Lower leg skin (tissue), 3 donors: ENCODE data around the gene B3GALT6.

Experiments
- POLR2A ChIP-seq, 2 donors: fragments of 450-650 bp; IDR thresholded peaks; one replicate each; pipeline ENCODE4 v1.6.1; 2016 to 2017; ENCODE audit warnings: antibody characterized with exemption in 2 of 2, mild to moderate bottlenecking in 1 of 2, moderate library complexity in 1 of 2
- TF ChIP-seq, protein P1 (sequence below), 3 donors: fragments of 450-650 bp; IDR thresholded peaks; one replicate each; pipeline ENCODE4 v1.5.1; 2016; ENCODE audit warnings: antibody characterized with exemption in 3 of 3, mild to moderate bottlenecking in 3 of 3, moderate library complexity in 2 of 3

- TF ChIP-seq, protein P1, sequence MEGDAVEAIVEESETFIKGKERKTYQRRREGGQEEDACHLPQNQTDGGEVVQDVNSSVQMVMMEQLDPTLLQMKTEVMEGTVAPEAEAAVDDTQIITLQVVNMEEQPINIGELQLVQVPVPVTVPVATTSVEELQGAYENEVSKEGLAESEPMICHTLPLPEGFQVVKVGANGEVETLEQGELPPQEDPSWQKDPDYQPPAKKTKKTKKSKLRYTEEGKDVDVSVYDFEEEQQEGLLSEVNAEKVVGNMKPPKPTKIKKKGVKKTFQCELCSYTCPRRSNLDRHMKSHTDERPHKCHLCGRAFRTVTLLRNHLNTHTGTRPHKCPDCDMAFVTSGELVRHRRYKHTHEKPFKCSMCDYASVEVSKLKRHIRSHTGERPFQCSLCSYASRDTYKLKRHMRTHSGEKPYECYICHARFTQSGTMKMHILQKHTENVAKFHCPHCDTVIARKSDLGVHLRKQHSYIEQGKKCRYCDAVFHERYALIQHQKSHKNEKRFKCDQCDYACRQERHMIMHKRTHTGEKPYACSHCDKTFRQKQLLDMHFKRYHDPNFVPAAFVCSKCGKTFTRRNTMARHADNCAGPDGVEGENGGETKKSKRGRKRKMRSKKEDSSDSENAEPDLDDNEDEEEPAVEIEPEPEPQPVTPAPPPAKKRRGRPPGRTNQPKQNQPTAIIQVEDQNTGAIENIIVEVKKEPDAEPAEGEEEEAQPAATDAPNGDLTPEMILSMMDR (IDR thresholded peaks at IDR 0.05): no peak
- no peak for TF ChIP-seq POLR2A (IDR thresholded peaks at IDR 0.05)
These were observed 20.2 kb upstream of the B3GALT6 start for GRCh38 chr1:1211541-1212441.
